NCI-H1092 treated with DMSO at 0.1 percent for 48 hours (cell line): ENCODE data around the gene RSKR.
"Not testable (repeated sequence)": the region's sequence is repeated elsewhere in the genome, so short reads cannot be mapped to it uniquely, and the experiment has no call there.

Experiments used
- DNase-seq: peaks from one replicate; lab custom pipeline; 2025; lab: John Stamatoyannopoulos, UW

Gene RSKR

GRCh38 chr17:28578246-28579195 is 35.5 kb downstream of the RSKR start:
- DNase-seq = no peak

- DNase-seq = no peak
These were observed 36.5 kb downstream of the RSKR start for GRCh38 chr17:28577466-28577824.

- peak; percentile 56 for DNase-seq
These were observed 37.1 kb downstream of the RSKR start, which contains the start of gene ALDOC for GRCh38 chr17:28576758-28577465. TSS of gene ALDOC (minus strand) at chr17:28576895. CDS start at chr17:28575532, 1,363 bp downstream.

GRCh38 chr17:28576016-28576415 is 38.0 kb downstream of the RSKR start:
- DNase-seq = not testable (repeated sequence)

- DNase-seq = no peak
These were observed 38.7 kb downstream of the RSKR start for GRCh38 chr17:28575126-28575795.

GRCh38 chr17:28574526-28574925 is 39.5 kb downstream of the RSKR start:
- DNase-seq = no peak

GRCh38 chr17:28573966-28574480 is 40.0 kb downstream of the RSKR start:
- DNase-seq = no peak

- no peak for DNase-seq
These were observed 40.5 kb downstream of the RSKR start for GRCh38 chr17:28573521-28573920.

GRCh38 chr17:28573040-28573380 is 41.0 kb downstream of the RSKR start:
- DNase-seq = no peak

GRCh38 chr17:28572259-28573039 is 41.5 kb downstream of the RSKR start:
- DNase-seq = no peak

GRCh38 chr17:28571361-28572122 is 42.4 kb downstream of the RSKR start, which contains the start of gene PIGS:
TSS of gene PIGS (minus strand) at chr17:28571524. CDS start at chr17:28571496, 28 bp downstream.
- peak; percentile 92 for DNase-seq

- peak; percentile 30 for DNase-seq
These were observed 43.1 kb downstream of the RSKR start for GRCh38 chr17:28570716-28571360.

- DNase-seq = no peak
These were observed 44.5 kb downstream of the RSKR start for GRCh38 chr17:28569446-28569845.

GRCh38 chr17:28567604-28568003 is 46.4 kb downstream of the RSKR start:
- no peak for DNase-seq

- DNase-seq = no peak
These were observed 50.5 kb downstream of the RSKR start for GRCh38 chr17:28563475-28563874.
